ENCODE data around the gene CASTOR1.

DNA sequence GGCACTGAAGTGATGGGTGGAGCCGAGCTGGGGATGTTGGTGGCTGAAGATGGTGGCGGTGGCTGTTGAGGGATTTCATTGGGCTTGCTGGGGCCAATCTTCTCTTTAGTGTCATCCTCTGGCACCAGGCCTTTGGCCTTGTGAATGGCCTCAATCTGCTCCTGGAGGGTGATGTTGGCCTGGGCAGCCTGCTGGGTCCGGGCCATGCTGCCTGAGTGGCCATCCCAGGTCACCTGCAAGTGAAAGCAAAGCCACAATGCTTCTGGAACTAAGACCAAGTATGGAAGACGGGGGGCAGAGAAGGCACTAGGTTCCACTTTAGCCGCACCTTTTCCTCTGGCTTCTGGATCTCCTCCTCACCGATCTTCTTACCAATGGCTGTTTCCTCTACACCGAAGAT lies 49.5 kb upstream of the CASTOR1 start:
- TF ChIP-seq, protein P1, sequence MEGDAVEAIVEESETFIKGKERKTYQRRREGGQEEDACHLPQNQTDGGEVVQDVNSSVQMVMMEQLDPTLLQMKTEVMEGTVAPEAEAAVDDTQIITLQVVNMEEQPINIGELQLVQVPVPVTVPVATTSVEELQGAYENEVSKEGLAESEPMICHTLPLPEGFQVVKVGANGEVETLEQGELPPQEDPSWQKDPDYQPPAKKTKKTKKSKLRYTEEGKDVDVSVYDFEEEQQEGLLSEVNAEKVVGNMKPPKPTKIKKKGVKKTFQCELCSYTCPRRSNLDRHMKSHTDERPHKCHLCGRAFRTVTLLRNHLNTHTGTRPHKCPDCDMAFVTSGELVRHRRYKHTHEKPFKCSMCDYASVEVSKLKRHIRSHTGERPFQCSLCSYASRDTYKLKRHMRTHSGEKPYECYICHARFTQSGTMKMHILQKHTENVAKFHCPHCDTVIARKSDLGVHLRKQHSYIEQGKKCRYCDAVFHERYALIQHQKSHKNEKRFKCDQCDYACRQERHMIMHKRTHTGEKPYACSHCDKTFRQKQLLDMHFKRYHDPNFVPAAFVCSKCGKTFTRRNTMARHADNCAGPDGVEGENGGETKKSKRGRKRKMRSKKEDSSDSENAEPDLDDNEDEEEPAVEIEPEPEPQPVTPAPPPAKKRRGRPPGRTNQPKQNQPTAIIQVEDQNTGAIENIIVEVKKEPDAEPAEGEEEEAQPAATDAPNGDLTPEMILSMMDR (conservative IDR thresholded peaks at IDR 0.05): no peak
- TF ChIP-seq ZFX (IDR thresholded peaks at IDR 0.05): no peak
